GM21717 (cell line): ENCODE measurements around the gene AP4B1.
A peak's percentile ranks its signal among the peaks of the same experiment; 100 is the strongest.

ENCODE experiments used
- ATAC-seq: cut with Tn5 transposase; IDR thresholded peaks from one replicate; pipeline ENCODE4 v1.9.1; 2021; ENCODE audit warnings: mild to moderate bottlenecking, moderate library complexity; ENCODE audit not compliant: unreplicated experiment

The AP4B1 gene

GRCh38 chr1:113930499-113931161, 26.0 kb upstream of the AP4B1 start:
- ATAC-seq = peak; percentile 39

GRCh38 chr1:113929750-113930498, 25.3 kb upstream of the AP4B1 start:
- ATAC-seq = peak; percentile 33

GRCh38 chr1:113928941-113929749, 24.5 kb upstream of the AP4B1 start, which contains the start of gene HIPK1:
TSS of gene HIPK1 (plus strand) at chr1:113929324.
- peak; percentile 70 for ATAC-seq

- ATAC-seq = peak; percentile 28
These were observed 23.8 kb upstream of the AP4B1 start for GRCh38 chr1:113928187-113928930.

- ATAC-seq = no peak
These were observed 19.9 kb upstream of the AP4B1 start for GRCh38 chr1:113924473-113924872.

- no peak for ATAC-seq
These were observed 18.4 kb upstream of the AP4B1 start for GRCh38 chr1:113922957-113923356.

GRCh38 chr1:113918243-113918642, 13.6 kb upstream of the AP4B1 start:
- no peak for ATAC-seq

- ATAC-seq = no peak
These were observed 12.9 kb upstream of the AP4B1 start for GRCh38 chr1:113917400-113918082.

- ATAC-seq = no peak
These were observed 12.4 kb upstream of the AP4B1 start for GRCh38 chr1:113916974-113917373.

GRCh38 chr1:113913887-113914664, 9.5 kb upstream of the AP4B1 start:
- no peak for ATAC-seq

- no peak for ATAC-seq
These were observed 8.7 kb upstream of the AP4B1 start for GRCh38 chr1:113913312-113913668.

- no peak for ATAC-seq
These were observed 8.2 kb upstream of the AP4B1 start for GRCh38 chr1:113912594-113913311.

GRCh38 chr1:113905435-113905861, 849 bp upstream of the AP4B1 start:
- ATAC-seq = peak; percentile 12

- peak; percentile 33 for ATAC-seq
These were observed 316 bp downstream of the AP4B1 start for GRCh38 chr1:113904293-113904673.

- no peak for ATAC-seq
These were observed 902 bp downstream of the AP4B1 start for GRCh38 chr1:113903501-113904292.

- no peak for ATAC-seq
These were observed 3.4 kb downstream of the AP4B1 start for GRCh38 chr1:113901191-113901590.

GRCh38 chr1:113899111-113899510, 5.5 kb downstream of the AP4B1 start:
- no peak for ATAC-seq

GRCh38 chr1:113898241-113898814, 6.3 kb downstream of the AP4B1 start:
- ATAC-seq = no peak
